Caki2 (cell line): Measurements from ENCODE around the gene RANBP2. TPM values are rescaled to one million over a fixed set of nuclear protein-coding genes. Genes with fewer than 3 reads are reported as not detected.

ENCODE experiments used
- DNase-seq: peaks from one replicate; pipeline ENCODE4 v3.0.0-alpha.2; 2015; ENCODE audit warnings: low read depth
- in situ Hi-C: cut with HindIII; loops from 2 replicates; pipeline ENCODE4 v1.10.0; 2016; ENCODE audit warnings: low sequenced_read_pairs, low pct_unique_long_range_greater_than_20kb, mixed read lengths
- total RNA-seq: library from RNA; depleted of rRNA; stranded (reverse); fragments of >200 nt; shearing (Covaris generic); gene quantifications from 2 replicates; pipeline ENCODE4 v1.2.3, GENCODE V29; 2014; ENCODE audit warnings: low replicate concordance; rRNA removed

The RANBP2 gene
- total RNA-seq, 1 experiment from 2014 or later: 14.6 TPM

- DNase-seq: no peak
- in situ Hi-C loops: no loop called here
Observed at GRCh38 chr2:108824316-108825070, 105.2 kb downstream of the RANBP2 start.

DNA sequence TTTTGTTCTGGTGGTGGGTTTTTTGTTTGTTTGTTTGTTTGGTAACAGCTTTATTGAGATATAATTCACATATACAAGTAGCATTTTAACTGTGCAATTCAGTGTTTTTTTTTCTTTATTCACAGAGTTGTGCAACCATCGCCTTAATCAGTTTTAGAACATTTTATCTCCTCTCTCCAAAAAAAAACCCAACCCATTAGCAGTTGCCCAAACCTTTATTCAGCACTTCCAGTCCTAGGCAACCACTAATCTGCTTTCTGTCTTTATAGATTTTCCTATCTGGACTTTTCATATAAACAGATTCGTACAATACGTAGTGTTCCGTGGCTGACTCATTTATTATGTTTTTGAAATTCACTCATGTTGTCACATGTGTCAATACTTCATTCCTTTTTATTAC lies 106.0 kb downstream of the RANBP2 start:
- no peak for DNase-seq
- in situ Hi-C loops: no loop called here

- DNase-seq: no peak
- in situ Hi-C loops: no loop called here
Observed at GRCh38 chr2:108825736-108826135, 106.5 kb downstream of the RANBP2 start.

GRCh38 chr2:108829578-108830310 lies 110.5 kb downstream of the RANBP2 start:
- DNase-seq: no peak
- in situ Hi-C loops: no loop called here

GRCh38 chr2:108833219-108833618 lies 113.9 kb downstream of the RANBP2 start:
- DNase-seq: no peak
- in situ Hi-C loops: no loop called here

GRCh38 chr2:108834620-108835019 lies 115.3 kb downstream of the RANBP2 start:
- DNase-seq: no peak
- in situ Hi-C loops: no loop called here

- no peak for DNase-seq
- in situ Hi-C loops: no loop called here
Observed at GRCh38 chr2:108835040-108835439, 115.8 kb downstream of the RANBP2 start.

Other genes with a start within 250 kb of the RANBP2 start
- gene LIMS1, start 185.0 kb upstream of the RANBP2 start, total RNA-seq: 156 and 173 TPM in 2 replicates
- gene CCDC138, start 67.3 kb downstream of the RANBP2 start, total RNA-seq: 11.8 and 13.1 TPM in 2 replicates